GM04503 (cell line): ENCODE results near the gene TMEM151B.

Source experiments
- DNase-seq: peaks from one replicate; pipeline ENCODE4 v3.0.0-alpha.2; 2012; ENCODE audit warnings: low read depth

TMEM151B gene

GRCh38 chr6:44250718-44251123 lies 19.5 kb upstream of the TMEM151B start:
- no peak for DNase-seq

GRCh38 chr6:44251576-44252524 lies 18.4 kb upstream of the TMEM151B start:
- DNase-seq = no peak

GRCh38 chr6:44253307-44254101 lies 16.7 kb upstream of the TMEM151B start:
- no peak for DNase-seq

- DNase-seq = no peak
These were observed 15.8 kb upstream of the TMEM151B start for GRCh38 chr6:44254191-44255104.

- no peak for DNase-seq
These were observed 15.0 kb upstream of the TMEM151B start for GRCh38 chr6:44255105-44255808.

GRCh38 chr6:44255871-44256774 lies 14.1 kb upstream of the TMEM151B start:
- no peak for DNase-seq

- DNase-seq = no peak
These were observed 13.6 kb upstream of the TMEM151B start for GRCh38 chr6:44256775-44257024.

GRCh38 chr6:44257025-44257752 lies 13.1 kb upstream of the TMEM151B start, which contains the start of gene SLC35B2:
TSS of gene SLC35B2 (minus strand) at chr6:44257528. CDS start at chr6:44257410, 118 bp downstream.
- DNase-seq = no peak

- DNase-seq = no peak
These were observed 12.4 kb upstream of the TMEM151B start for GRCh38 chr6:44257753-44258324.

- no peak for DNase-seq
These were observed 11.9 kb upstream of the TMEM151B start for GRCh38 chr6:44258325-44258863.

GRCh38 chr6:44258921-44259320 lies 11.3 kb upstream of the TMEM151B start:
- DNase-seq = no peak

- no peak for DNase-seq
These were observed 10.2 kb upstream of the TMEM151B start for GRCh38 chr6:44260011-44260410.

- no peak for DNase-seq
These were observed 9.6 kb upstream of the TMEM151B start for GRCh38 chr6:44260451-44261297.

GRCh38 chr6:44261581-44261980 lies 8.7 kb upstream of the TMEM151B start:
- DNase-seq = no peak

GRCh38 chr6:44262467-44263353 lies 7.5 kb upstream of the TMEM151B start:
- DNase-seq = no peak

GRCh38 chr6:44263354-44264100 lies 6.7 kb upstream of the TMEM151B start:
- no peak for DNase-seq
